Endothelial cell of umbilical vein (primary cell): ENCODE results near the gene DOCK1. TPM values are rescaled to one million over a fixed set of nuclear protein-coding genes. Genes with fewer than 3 reads are reported as not detected.

Source experiments
- BruUV-seq: library from RNA; stranded (reverse); fragments of 400-500 nt; replicated peaks from 2 replicates; lab custom pipeline; 2021; lab: Mats Ljungman, UMichigan
- CTCF ChIA-PET: fragments of 300-600, 350-600 bp; sonication (Branson Sonifier 250); formaldehyde crosslinking; loops from one replicate; lab custom pipeline; 2021; ENCODE audit warnings: antibody characterized with exemption, inconsistent platforms; lab: Charles Lee
- POLR2A ChIA-PET: fragments of 300-600, 350-600 bp; sonication (Branson Sonifier 250); formaldehyde crosslinking; loops from one replicate; lab custom pipeline; 2021; ENCODE audit warnings: antibody characterized with exemption, inconsistent platforms; lab: Charles Lee
- DNase-seq: peaks from one replicate; pipeline ENCODE4 v3.0.0-alpha.2; 2011; ENCODE audit warnings: low read depth, low spot score
- FAIRE-seq: peaks from 2 replicates; lab custom pipeline; 2011; peaks lifted over from hg19 to GRCh38; lab: Jason Lieb, UNC
- H2AFZ ChIP-seq: 2 replicates; pipeline ENCODE4 v1.6.0; 2012; ENCODE audit warnings: low read depth, low read length, control low read depth, inconsistent platforms
- H3K27ac ChIP-seq: 2 replicates; pipeline ENCODE4 v1.5.1; 2011; ENCODE audit warnings: low read depth, mild to moderate bottlenecking, control low read depth, low read length, moderate library complexity; ENCODE audit not compliant: insufficient read depth
- H3K27me3 ChIP-seq, 2 experiments: 2 replicates each; pipeline versions ENCODE4 v1.6.0 to v1.6.1; 2011; ENCODE audit warnings: low read length in 2 of 2, mixed read lengths in 1 of 2; ENCODE audit not compliant: control insufficient read depth in 2 of 2, insufficient read depth in 2 of 2
- H3K36me3 ChIP-seq, 2 experiments: 2 replicates in 1 of 2; 3 replicates in 1 of 2; pipeline ENCODE4 v1.5.1; 2011; ENCODE audit warnings: low read length in 2 of 2, mild to moderate bottlenecking in 1 of 2, moderate library complexity in 1 of 2; ENCODE audit not compliant: control insufficient read depth in 2 of 2, insufficient read depth in 2 of 2; ENCODE audit errors: extremely low read depth in 1 of 2
- H3K4me1 ChIP-seq: 3 replicates; pipeline ENCODE4 v1.5.1; 2011; ENCODE audit warnings: mild to moderate bottlenecking, low read length; ENCODE audit not compliant: control insufficient read depth, insufficient read depth; ENCODE audit errors: extremely low read depth
- H3K4me2 ChIP-seq: 2 replicates; pipeline ENCODE4 v1.6.1; 2011; ENCODE audit warnings: low read length, control low read depth, mixed read lengths; ENCODE audit not compliant: insufficient read depth
- H3K4me3 ChIP-seq, 3 experiments: fragments of 200-600 bp in 1 of 3; sonication (generic), shearing (Covaris generic) in 1 of 3; replicated peaks in 1 of 3; 2 replicates each; pipeline ENCODE4 v1.5.1; 2011 to 2016; ENCODE audit warnings: control low read depth in 3 of 3, low read length in 3 of 3, mild to moderate bottlenecking in 2 of 3, inconsistent platforms in 1 of 3, low read depth in 1 of 3, moderate library complexity in 1 of 3; ENCODE audit not compliant: insufficient read depth in 1 of 3
- H3K79me2 ChIP-seq: 2 replicates; pipeline ENCODE4 v1.6.0; 2012; ENCODE audit warnings: low read length, inconsistent platforms; ENCODE audit not compliant: control insufficient read depth, insufficient read depth
- H3K9ac ChIP-seq: replicated peaks from 2 replicates; pipeline ENCODE3; 2011; ENCODE audit warnings: low read length, control low read depth; ENCODE audit not compliant: insufficient read depth; ENCODE audit errors: extremely low read depth
- H3K9me1 ChIP-seq: replicated peaks from 3 replicates; pipeline ENCODE4 v1.6.0; 2011; ENCODE audit warnings: mild to moderate bottlenecking, low read length; ENCODE audit not compliant: control insufficient read depth, insufficient read depth; ENCODE audit errors: extremely low read depth
- H3K9me3 ChIP-seq: replicated peaks from 2 replicates; pipeline ENCODE4 v1.5.1; 2012; ENCODE audit warnings: low read length, inconsistent platforms; ENCODE audit not compliant: control insufficient read depth, insufficient read depth
- H4K20me1 ChIP-seq: replicated peaks from 2 replicates; pipeline ENCODE3; 2011; ENCODE audit warnings: mild to moderate bottlenecking, low read length; ENCODE audit not compliant: control insufficient read depth, insufficient read depth; ENCODE audit errors: extremely low read depth
- CTCF ChIP-seq, 2 donors: IDR thresholded peaks; 1 replicate in 1 of 2; 2 replicates in 1 of 2; pipeline ENCODE4 v1.5.1; 2011; ENCODE audit warnings: low read length in 2 of 2, mild to moderate bottlenecking in 2 of 2, moderate library complexity in 2 of 2, control low read depth in 1 of 2, inconsistent platforms in 1 of 2, low read depth in 1 of 2; ENCODE audit not compliant: insufficient read depth in 1 of 2; ENCODE audit errors: extremely low read depth in 1 of 2
- EZH2 ChIP-seq: IDR thresholded peaks from 2 replicates; pipeline ENCODE4 v1.6.1; 2012; ENCODE audit warnings: borderline replicate concordance, low read depth, mild to moderate bottlenecking, moderate library complexity, low read length, inconsistent platforms; ENCODE audit not compliant: severe bottlenecking
- FOS ChIP-seq: IDR thresholded peaks from 2 replicates; pipeline ENCODE4 v1.6.1; 2011; ENCODE audit warnings: mild to moderate bottlenecking, low read length, moderate library complexity, borderline replicate concordance; ENCODE audit not compliant: insufficient read depth
- GATA2 ChIP-seq: IDR thresholded peaks from 2 replicates; pipeline ENCODE4 v1.7.0; 2011; ENCODE audit warnings: low read depth, mild to moderate bottlenecking, moderate library complexity, mixed read lengths, low read length; ENCODE audit not compliant: insufficient read length, insufficient read depth
- JUN ChIP-seq: IDR thresholded peaks from 2 replicates; pipeline ENCODE4 v1.6.1; 2011; ENCODE audit warnings: borderline replicate concordance, low read depth; ENCODE audit not compliant: insufficient read length, insufficient read depth
- MAX ChIP-seq: IDR thresholded peaks from 2 replicates; pipeline ENCODE4 v1.6.1; 2011; ENCODE audit not compliant: insufficient read depth, insufficient read length
- MYC ChIP-seq: IDR thresholded peaks from one replicate; pipeline ENCODE4 v1.6.1; 2011; ENCODE audit warnings: mild to moderate bottlenecking, low read depth, low read length
- POLR2A ChIP-seq: IDR thresholded peaks from 2 replicates; pipeline ENCODE4 v1.6.1; 2012; ENCODE audit warnings: low read depth, mild to moderate bottlenecking, control low read depth, low read length
- POLR2AphosphoS5 ChIP-seq: IDR thresholded peaks from 2 replicates; pipeline ENCODE4 v1.6.1; 2012; ENCODE audit warnings: low read depth, mild to moderate bottlenecking, control low read depth, low read length, moderate library complexity; ENCODE audit not compliant: insufficient read depth
- dilution Hi-C: fragments of 300-500 bp; cut with MboI; formaldehyde crosslinking; loops from one replicate; pipeline ENCODE4 v1.15.0; 2019; ENCODE audit warnings: low sequenced_read_pairs; ENCODE audit not compliant: extremely low pct_ligation_motif_present
- intact Hi-C: fragments of 100-400 bp; cut with micrococcal nuclease; formaldehyde crosslinking; loops from one replicate; pipeline ENCODE4 v1.10.0; 2022
- polyA plus RNA-seq, 4 experiments: library from polyadenylated mRNA; depleted of rRNA in 3 of 4; stranded (reverse) in 3 of 4; unstranded in 1 of 4; fragments of >200 nt; gene quantifications; 2 replicates each; pipeline versions ENCODE4 v1.2.1 to v1.2.3, GENCODE V29; 2011 to 2012; ENCODE audit warnings: missing spikeins in 1 of 4
- total RNA-seq: library from RNA; stranded (reverse); gene quantifications from 2 replicates; pipeline ENCODE4 v1.2.3, GENCODE V29; 2021

DOCK1 gene
- total and polyA plus RNA-seq, 2 donors (not counting 3 experiments of a cell fraction or from before 2014, with no cell fraction given) = 22.5 to 83.1 TPM

- CTCF ChIA-PET = no interaction called here
Measured at GRCh38 chr10:127314797-127315196, 409.6 kb downstream of the DOCK1 start.

More at GRCh38 chr10:127314797-127315196, 409.6 kb downstream of the DOCK1 start:
- no peak for DNase-seq
- intact Hi-C loops = no loop called here
- H3K27me3 ChIP-seq = no peaks in the 10 kb centered on the region
- POLR2A ChIA-PET = no interaction called here
- dilution Hi-C loops = no loop called here
- no peaks in the 10 kb centered on the region for H3K79me2 ChIP-seq
- H3K4me2 ChIP-seq = no peak overlapping the region
- H3K4me3 ChIP-seq = no peak overlapping the region
- no peaks in the 10 kb centered on the region for H4K20me1 ChIP-seq
- no peaks in the 10 kb centered on the region for H3K36me3 ChIP-seq
- BruUV-seq = no TSS peak
- H3K9ac ChIP-seq = no peak overlapping the region
- H2AFZ ChIP-seq = no peak overlapping the region
- peaks cover 2% of the 10 kb centered on the region for H3K4me1 ChIP-seq
- H3K9me3 ChIP-seq = no peaks in the 10 kb centered on the region
- no peak overlapping the region for H3K27ac ChIP-seq
- no peak for FAIRE-seq
- TF ChIP-seq MAX (no peak), POLR2AphosphoS5 (no peak), FOS (no peak), POLR2A (no peak), GATA2 (no peak), MYC (no peak), JUN (no peak), EZH2 (no peak), CTCF (IDR thresholded peaks at IDR 0.05; ENCODE audit: extremely low read depth in 1 of 2, insufficient read depth in 1 of 2, low read depth in 1 of 2, low read length in 2 of 2) (no peak)
- no peaks in the 10 kb centered on the region for H3K9me1 ChIP-seq
